ENCODE data around the gene C2CD4B.

C2CD4B gene

GRCh38 chr15:62124176-62124972, 40.7 kb downstream of the C2CD4B start:
- no peaks in the 10 kb centered on the region for H3K9me3 Mint-ChIP-seq
- peaks cover 24% of the 10 kb centered on the region for H3K4me1 Mint-ChIP-seq
- no peak overlapping the region for H3K4me3 Mint-ChIP-seq
- no peaks in the 10 kb centered on the region for H3K36me3 Mint-ChIP-seq (ENCODE audit: insufficient read depth)
- peaks cover 14% of the 10 kb centered on the region for H3K27me3 Mint-ChIP-seq
- ATAC-seq (replicated peaks; ENCODE audit: extremely low read depth, poor library complexity, severe bottlenecking): no peak
- no peak for DNase-seq (ENCODE audit: low spot score in 2 of 2)
- no peak overlapping the region for H3K27ac Mint-ChIP-seq (ENCODE audit: low read depth)

- Mint-ChIP-seq H3K36me3 (ENCODE audit: insufficient read depth) (no peaks in the 10 kb centered on the region), H3K27me3 (peaks cover 33% of the 10 kb centered on the region), H3K27ac (ENCODE audit: low read depth) (no peak overlapping the region), H3K4me3 (no peak overlapping the region), H3K4me1 (peaks cover 17% of the 10 kb centered on the region), H3K9me3 (no peaks in the 10 kb centered on the region)
- ATAC-seq (replicated peaks; ENCODE audit: extremely low read depth, poor library complexity, severe bottlenecking) (no peak), DNase-seq (ENCODE audit: low spot score in 2 of 2) (no peak)
Measured at GRCh38 chr15:62122249-62122648, 42.8 kb downstream of the C2CD4B start.

GRCh38 chr15:62121273-62122015, 43.6 kb downstream of the C2CD4B start:
- H3K27ac Mint-ChIP-seq (ENCODE audit: low read depth): no peak overlapping the region
- peaks cover 17% of the 10 kb centered on the region for H3K4me1 Mint-ChIP-seq
- H3K9me3 Mint-ChIP-seq: no peaks in the 10 kb centered on the region
- peaks cover 34% of the 10 kb centered on the region for H3K27me3 Mint-ChIP-seq
- no peaks in the 10 kb centered on the region for H3K36me3 Mint-ChIP-seq (ENCODE audit: insufficient read depth)
- ATAC-seq (replicated peaks; ENCODE audit: extremely low read depth, poor library complexity, severe bottlenecking) (no peak), DNase-seq (ENCODE audit: low spot score in 2 of 2) (no peak)
- H3K4me3 Mint-ChIP-seq: no peak overlapping the region

DNA sequence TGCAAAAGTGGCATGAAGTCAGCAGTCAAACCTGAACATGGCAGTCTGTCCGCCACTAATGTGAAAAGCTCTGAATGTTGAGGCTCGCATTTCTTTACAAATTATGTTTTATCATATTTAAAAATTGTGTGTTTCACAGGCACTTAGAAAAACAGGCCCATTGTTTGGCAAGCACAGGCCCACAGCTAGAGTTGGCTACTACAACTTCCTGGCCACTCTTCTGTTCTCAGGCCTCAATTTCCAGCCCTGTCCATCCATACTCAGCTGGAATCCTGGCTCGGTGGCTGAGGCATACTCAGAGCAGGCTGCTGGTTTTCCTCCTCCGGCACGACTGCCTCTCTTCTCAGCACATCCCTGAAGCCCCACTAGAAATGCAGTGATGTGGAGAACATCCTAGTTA, 44.3 kb downstream of the C2CD4B start:
- Mint-ChIP-seq H3K27ac (ENCODE audit: low read depth) (no peak overlapping the region), H3K4me3 (no peak overlapping the region), H3K4me1 (peaks cover 17% of the 10 kb centered on the region), H3K36me3 (ENCODE audit: insufficient read depth) (no peaks in the 10 kb centered on the region), H3K9me3 (no peaks in the 10 kb centered on the region), H3K27me3 (peaks cover 34% of the 10 kb centered on the region)
- ATAC-seq (replicated peaks; ENCODE audit: extremely low read depth, poor library complexity, severe bottlenecking): no peak
- DNase-seq (ENCODE audit: low spot score in 2 of 2): no peak

GRCh38 chr15:62119874-62120273, 45.2 kb downstream of the C2CD4B start:
- Mint-ChIP-seq H3K27me3 (peaks cover 42% of the 10 kb centered on the region), H3K9me3 (no peaks in the 10 kb centered on the region), H3K36me3 (ENCODE audit: insufficient read depth) (no peaks in the 10 kb centered on the region), H3K4me1 (peaks cover 16% of the 10 kb centered on the region), H3K4me3 (no peak overlapping the region), H3K27ac (ENCODE audit: low read depth) (no peak overlapping the region)
- DNase-seq (ENCODE audit: low spot score in 2 of 2) (no peak), ATAC-seq (replicated peaks; ENCODE audit: extremely low read depth, poor library complexity, severe bottlenecking) (no peak)

DNA sequence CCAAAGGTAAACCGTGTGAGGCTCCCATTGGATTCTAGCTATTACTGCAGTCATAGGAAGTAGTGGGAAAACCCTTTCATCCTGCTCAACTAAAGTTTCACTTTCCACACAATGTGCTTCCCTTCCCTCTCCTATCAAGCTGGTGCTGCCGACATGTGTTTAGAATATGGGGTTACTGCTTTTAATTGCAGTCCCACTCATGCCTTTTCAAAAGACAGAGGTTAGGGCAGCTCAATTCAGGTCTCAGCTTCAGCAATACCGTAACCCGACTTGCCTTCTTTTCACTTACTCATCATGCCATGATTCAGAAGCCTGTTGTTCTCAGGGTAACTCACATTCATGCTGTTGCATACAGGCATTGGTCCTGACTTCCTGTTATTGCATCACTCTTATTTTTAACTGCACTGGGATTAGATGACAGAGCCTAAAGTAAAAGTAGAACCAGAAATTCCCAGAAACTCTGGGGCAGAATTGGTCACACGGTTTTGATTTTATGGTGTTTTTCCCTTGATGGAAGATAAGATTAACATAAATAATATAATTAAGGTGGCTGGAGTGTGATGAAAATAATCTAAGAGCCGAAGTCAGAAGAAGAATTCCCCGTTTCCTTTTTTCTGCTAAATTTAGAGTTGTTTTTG, 45.7 kb downstream of the C2CD4B start:
- no peak overlapping the region for H3K4me3 Mint-ChIP-seq

DNA sequence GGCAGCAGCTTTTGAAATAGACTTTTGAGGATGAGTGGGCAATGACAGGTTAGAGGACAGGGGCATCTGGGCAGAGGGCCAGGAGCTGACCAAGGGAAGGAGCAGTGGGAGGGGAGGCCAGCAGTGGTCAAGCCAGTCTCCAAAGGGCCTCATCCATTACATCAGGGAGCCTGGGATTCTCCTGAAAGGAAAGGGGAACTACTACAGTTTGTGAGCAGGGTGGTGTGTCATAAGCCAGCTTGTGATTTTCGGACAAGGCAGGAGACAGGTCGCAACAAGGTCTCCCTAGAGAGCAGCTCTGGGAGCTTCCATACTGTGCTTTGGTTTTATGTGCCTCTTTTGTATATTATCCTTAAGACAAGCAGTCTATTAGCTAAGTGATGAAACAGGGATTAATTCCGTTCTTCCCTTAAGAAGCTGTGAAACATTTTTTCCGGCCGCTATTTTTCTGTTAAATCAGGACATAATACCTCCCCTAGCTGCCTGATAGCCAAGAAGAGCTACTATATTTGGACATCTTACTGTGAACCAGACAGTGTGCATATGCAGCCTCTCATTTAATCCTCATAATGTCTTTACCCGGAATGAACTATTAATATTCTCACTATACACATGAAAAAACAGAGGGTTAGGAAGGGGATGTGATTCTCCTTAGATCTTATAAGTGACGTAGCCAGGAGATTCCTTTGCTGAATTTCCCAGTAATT, 46.4 kb downstream of the C2CD4B start:
- no peaks in the 10 kb centered on the region for H3K36me3 Mint-ChIP-seq (ENCODE audit: insufficient read depth)
- no peak for DNase-seq (ENCODE audit: low spot score in 2 of 2)
- H3K4me3 Mint-ChIP-seq: no peak overlapping the region
- H3K27ac Mint-ChIP-seq (ENCODE audit: low read depth): no peak overlapping the region
- peaks cover 8% of the 10 kb centered on the region for H3K4me1 Mint-ChIP-seq
- no peaks in the 10 kb centered on the region for H3K9me3 Mint-ChIP-seq
- ATAC-seq (replicated peaks; ENCODE audit: extremely low read depth, poor library complexity, severe bottlenecking): no peak
- peaks cover 54% of the 10 kb centered on the region for H3K27me3 Mint-ChIP-seq

More for the DNA sequence above, 45.7 kb downstream of the C2CD4B start:
- no peak for ATAC-seq (replicated peaks; ENCODE audit: extremely low read depth, poor library complexity, severe bottlenecking)
- no peak overlapping the region for H3K27ac Mint-ChIP-seq (ENCODE audit: low read depth)
- peaks cover 47% of the 10 kb centered on the region for H3K27me3 Mint-ChIP-seq
- H3K4me1 Mint-ChIP-seq: peaks cover 11% of the 10 kb centered on the region
- no peaks in the 10 kb centered on the region for H3K9me3 Mint-ChIP-seq
- DNase-seq (ENCODE audit: low spot score in 2 of 2): no peak
- no peaks in the 10 kb centered on the region for H3K36me3 Mint-ChIP-seq (ENCODE audit: insufficient read depth)

- no peak overlapping the region for H3K27ac Mint-ChIP-seq (ENCODE audit: low read depth)
- H3K4me1 Mint-ChIP-seq: peaks cover 5% of the 10 kb centered on the region
- no peak overlapping the region for H3K4me3 Mint-ChIP-seq
- H3K9me3 Mint-ChIP-seq: no peaks in the 10 kb centered on the region
- peaks cover 80% of the 10 kb centered on the region for H3K27me3 Mint-ChIP-seq
- no peaks in the 10 kb centered on the region for H3K36me3 Mint-ChIP-seq (ENCODE audit: insufficient read depth)
- DNase-seq (ENCODE audit: low spot score in 2 of 2) (no peak), ATAC-seq (replicated peaks; ENCODE audit: extremely low read depth, poor library complexity, severe bottlenecking) (no peak)
Measured at GRCh38 chr15:62115847-62116246, 49.2 kb downstream of the C2CD4B start.
